HEK293 (cell line): Measurements from ENCODE around the gene CYB5R3.
"Not testable (repeated sequence)": the region's sequence is repeated elsewhere in the genome, so short reads cannot be mapped to it uniquely, and the experiment has no call there.

ENCODE experiments used
- CTCF ChIA-PET: fragments of 350-600 bp; formaldehyde crosslinking; extraction: SDS; loops from one replicate; lab custom pipeline; 2021; ENCODE audit warnings: antibody characterized with exemption; lab: Yijun Ruan, JAX
- POLR2A ChIA-PET: fragments of 300-600 bp; formaldehyde crosslinking; extraction: SDS; loops from one replicate; lab custom pipeline; 2020; ENCODE audit warnings: antibody characterized with exemption, inconsistent platforms; lab: Yijun Ruan, JAX
- H3K27ac ChIP-seq: fragments of 200-500 bp; sonication (Bioruptor generic); 2 replicates; pipeline ENCODE4 v1.5.1; 2014; ENCODE audit warnings: low read depth, low read length, control low read depth, inconsistent platforms; ENCODE audit errors: extremely low read depth
- H3K36me3 ChIP-seq, 2 experiments: fragments of 200-500 bp in 1 of 2; sonication (Bioruptor generic) in 1 of 2; 1 replicate in 1 of 2; 2 replicates in 1 of 2; pipeline ENCODE4 v1.5.1; 2014 to 2017; ENCODE audit warnings: inconsistent platforms in 2 of 2, low read length in 2 of 2; ENCODE audit not compliant: control insufficient read depth in 2 of 2, insufficient read depth in 1 of 2
- H3K4me1 ChIP-seq: fragments of 200-500 bp; sonication (Bioruptor generic); 2 replicates; pipeline ENCODE4 v1.5.1; 2014; ENCODE audit warnings: mild to moderate bottlenecking, low read length, inconsistent platforms; ENCODE audit not compliant: control insufficient read depth, insufficient read depth
- H3K4me3 ChIP-seq: 2 replicates; pipeline ENCODE4 v1.5.1; 2011; ENCODE audit warnings: low read depth, mild to moderate bottlenecking, control low read depth, low read length, moderate library complexity
- H3K9me3 ChIP-seq: fragments of 200-500 bp; sonication (Bioruptor generic); 2 replicates; pipeline ENCODE4 v1.5.1; 2014; ENCODE audit warnings: low read depth, low read length, inconsistent platforms; ENCODE audit not compliant: control insufficient read depth, insufficient read depth
- EGR2 ChIP-seq: fragments of 450-650 bp; formaldehyde crosslinking; IDR thresholded peaks from 2 replicates; pipeline ENCODE4 v1.5.1; 2016; ENCODE audit warnings: low read depth, missing biosample characterization, missing genetic modification characterization
- PRDM1 ChIP-seq: fragments of 450-650 bp; formaldehyde crosslinking; IDR thresholded peaks from 2 replicates; pipeline ENCODE4; 2016; ENCODE audit warnings: missing biosample characterization, missing genetic modification characterization
- SCRT1 ChIP-seq: fragments of 450-650 bp; formaldehyde crosslinking; IDR thresholded peaks from 2 replicates; pipeline ENCODE4 v1.5.1; 2016; ENCODE audit warnings: missing biosample characterization, missing genetic modification characterization, borderline replicate concordance
- SCRT2 ChIP-seq: fragments of 450-650 bp; formaldehyde crosslinking; IDR thresholded peaks from 2 replicates; pipeline ENCODE4 v1.5.1; 2016; ENCODE audit warnings: missing biosample characterization, missing genetic modification characterization
- ZFHX2 ChIP-seq: fragments of 450-650 bp; formaldehyde crosslinking; conservative IDR thresholded peaks from 2 replicates; pipeline ENCODE4 v1.5.1; 2016; ENCODE audit warnings: missing biosample characterization, missing genetic modification characterization
- ZNF335 ChIP-seq: fragments of 450-650 bp; formaldehyde crosslinking; conservative IDR thresholded peaks from 2 replicates; pipeline ENCODE4 v1.5.1; 2016; ENCODE audit warnings: missing biosample characterization, missing genetic modification characterization
- ZNF341 ChIP-seq: fragments of 450-650 bp; formaldehyde crosslinking; IDR thresholded peaks from 2 replicates; pipeline ENCODE4; 2016; ENCODE audit warnings: low read depth, missing biosample characterization, missing genetic modification characterization
- ZNF529 ChIP-seq: fragments of 450-650 bp; formaldehyde crosslinking; IDR thresholded peaks from 2 replicates; pipeline ENCODE4 v1.5.1; 2017; ENCODE audit warnings: missing genetic modification characterization, missing biosample characterization; ENCODE audit not compliant: insufficient replicate concordance
- ZNF580 ChIP-seq: fragments of 450-650 bp; formaldehyde crosslinking; IDR thresholded peaks from 2 replicates; pipeline ENCODE4 v1.5.1; 2016; ENCODE audit warnings: missing biosample characterization, missing genetic modification characterization

The CYB5R3 gene

GRCh38 chr22:42581194-42581761 lies 67.9 kb downstream of the CYB5R3 start:
- peaks cover 32 to 70% of the 10 kb centered on the region in 2 experiments for H3K36me3 ChIP-seq
- ChIA-PET CTCF (interaction anchor here (0.6 to 1.8 kb wide), 3 partner anchors 20 to 413 kb away, joined by 3 to 8 read pairs (median 5); no protein-coding TSS in a partner anchor), POLR2A (interaction anchor here (1.0 to 1.4 kb wide), 5 partner anchors 11 to 35 kb away, joined by 3 to 8 read pairs (median 5); partner anchors contain the start of gene POLDIP3)

GRCh38 chr22:42580040-42580439 lies 69.2 kb downstream of the CYB5R3 start:
- H3K27ac ChIP-seq, H3K4me3 ChIP-seq, POLR2A ChIA-PET, H3K4me1 ChIP-seq, H3K9me3 ChIP-seq: not testable (repeated sequence)
- H3K36me3 ChIP-seq: peaks cover 22 to 67% of the 10 kb centered on the region in 2 experiments
- peak; percentile 61; the same call in 1 of the 2 replicates for TF ChIP-seq SCRT1 (tag by site-specific recombination)
- TF ChIP-seq SCRT2 (tag by site-specific recombination): peak; percentile 91
- CTCF ChIA-PET: interaction anchor here (0.6 to 1.8 kb wide), 2 partner anchors 19 to 20 kb away, joined by 4 to 8 read pairs; no protein-coding TSS in a partner anchor

More at GRCh38 chr22:42581194-42581761, 67.9 kb downstream of the CYB5R3 start:
- peak; percentile 66 for TF ChIP-seq ZNF335
- peak; percentile 41 for TF ChIP-seq ZFHX2
- peak; percentile 69 for TF ChIP-seq EGR2 (tag by site-specific recombination)
- H3K4me1 ChIP-seq, H3K9me3 ChIP-seq: not testable (repeated sequence)
- peak overlapping the region; percentile 92 for H3K4me3 ChIP-seq
- H3K27ac ChIP-seq: peak overlapping the region; percentile 86

GRCh38 chr22:42577623-42578240 lies 71.5 kb downstream of the CYB5R3 start:
- ChIA-PET POLR2A (interaction anchor here (0.6 kb wide), 1 partner anchor 153 kb away, joined by 3 read pairs; no protein-coding TSS in a partner anchor), CTCF (interaction anchor here (0.6 kb wide), 1 partner anchor 236 kb away, joined by 4 read pairs; no protein-coding TSS in a partner anchor)
- H3K36me3 ChIP-seq: peaks cover 22 to 63% of the 10 kb centered on the region in 2 experiments
- no peak for TF ChIP-seq PRDM1 (tag by site-specific recombination)
- no peak for TF ChIP-seq ZNF529 (tag by site-specific recombination)
- no peak for TF ChIP-seq ZNF580
- H3K4me1 ChIP-seq: no peaks in the 10 kb centered on the region
- no peak overlapping the region for H3K27ac ChIP-seq
- H3K9me3 ChIP-seq: no peaks in the 10 kb centered on the region
- no peak overlapping the region for H3K4me3 ChIP-seq

- H3K9me3 ChIP-seq, H3K4me3 ChIP-seq, H3K27ac ChIP-seq, H3K4me1 ChIP-seq: not testable (repeated sequence)
- CTCF ChIA-PET: interaction anchor here (0.6 kb wide), 1 partner anchor 236 kb away, joined by 4 read pairs; no protein-coding TSS in a partner anchor
- POLR2A ChIA-PET: interaction anchor here (0.6 kb wide), 3 partner anchors 30 to 1841 kb away, joined by 3 to 6 read pairs (median 3); no protein-coding TSS in a partner anchor
- peaks cover 22 to 67% of the 10 kb centered on the region in 2 experiments for H3K36me3 ChIP-seq
- peak; percentile 57 for TF ChIP-seq ZNF341 (tag by site-specific recombination)
- TF ChIP-seq, all 188 proteins: peak for 1; not testable (repeated sequence) for 187
Measured at GRCh38 chr22:42577141-42577540, 72.1 kb downstream of the CYB5R3 start.

GRCh38 chr22:42575996-42576574 lies 73.1 kb downstream of the CYB5R3 start:
- peaks cover 22 to 72% of the 10 kb centered on the region in 2 experiments for H3K36me3 ChIP-seq
- H3K4me1 ChIP-seq, POLR2A ChIA-PET, CTCF ChIA-PET, H3K9me3 ChIP-seq, H3K27ac ChIP-seq, H3K4me3 ChIP-seq: not testable (repeated sequence)

- H3K36me3 ChIP-seq: peaks cover 24 to 77% of the 10 kb centered on the region in 2 experiments
- CTCF ChIA-PET, H3K4me1 ChIP-seq, POLR2A ChIA-PET, H3K27ac ChIP-seq, H3K4me3 ChIP-seq, H3K9me3 ChIP-seq: not testable (repeated sequence)
Measured at GRCh38 chr22:42574468-42574867, 74.7 kb downstream of the CYB5R3 start.

GRCh38 chr22:42574046-42574445 lies 75.1 kb downstream of the CYB5R3 start:
- POLR2A ChIA-PET: interaction anchor here (0.6 kb wide), 1 partner anchor 8 kb away, joined by 3 read pairs; no protein-coding TSS in a partner anchor
- CTCF ChIA-PET, H3K27ac ChIP-seq, H3K4me3 ChIP-seq, H3K9me3 ChIP-seq, H3K4me1 ChIP-seq: not testable (repeated sequence)
- H3K36me3 ChIP-seq: peaks cover 22 to 74% of the 10 kb centered on the region in 2 experiments

GRCh38 chr22:42571068-42571467 lies 78.1 kb downstream of the CYB5R3 start:
- H3K4me1 ChIP-seq, H3K4me3 ChIP-seq, POLR2A ChIA-PET, H3K27ac ChIP-seq, CTCF ChIA-PET, H3K9me3 ChIP-seq: not testable (repeated sequence)
- peaks cover 11 to 48% of the 10 kb centered on the region in 2 experiments; a peak in 2 of 3 replicates for H3K36me3 ChIP-seq
